Measurements from ENCODE around the gene FOXO3. TPM values are rescaled to one million over a fixed set of nuclear protein-coding genes. Genes with fewer than 3 reads are reported as not detected.

The FOXO3 gene
- polyA plus RNA-seq, 2 donors, result 9.6 to 15.3 TPM

DNA sequence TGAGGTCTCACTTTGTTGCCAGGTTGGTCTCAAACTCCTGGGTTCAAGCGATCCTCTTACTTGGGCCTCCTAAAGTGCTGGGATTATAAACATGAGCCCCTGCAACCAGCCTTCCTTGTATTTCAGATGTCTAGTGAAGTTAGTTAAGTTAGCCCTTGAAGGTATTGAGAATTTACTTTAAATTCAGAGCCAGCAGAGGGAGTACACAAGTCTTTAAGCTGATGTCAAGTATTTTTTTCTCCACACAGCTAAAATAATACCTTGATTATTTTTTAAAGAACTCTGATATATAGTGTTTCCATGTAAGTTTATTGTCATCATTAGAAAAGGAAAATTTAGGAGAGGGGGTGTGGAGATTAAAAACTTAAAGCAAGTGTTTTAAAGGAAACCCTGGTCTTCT, 9.8 kb downstream of the FOXO3 start:
- 96 to 97% methylated on average over 1 of the region's 1 CpG for WGBS, 2 donors
- H3K4me1 ChIP-seq (ENCODE audit: control insufficient read depth in 2 of 2, insufficient read depth in 2 of 2, low read length in 1 of 2), result peaks cover 0 to 6% of the 10 kb centered on the region in 2 donors
- no peak overlapping the region for H3K27ac ChIP-seq (ENCODE audit: low read depth in 2 of 2, low read length in 1 of 2)
- H3K4me3 ChIP-seq (ENCODE audit: low read depth in 1 of 2, low read length in 2 of 2), result no peak overlapping the region
- peaks cover 0 to 11% of the 10 kb centered on the region in 2 donors for H3K36me3 ChIP-seq (ENCODE audit: control insufficient read depth in 2 of 2, insufficient read depth in 2 of 2, low read length in 1 of 2)
- no peaks in the 10 kb centered on the region for H3K27me3 ChIP-seq (ENCODE audit: control insufficient read depth in 1 of 2, insufficient read depth in 2 of 2, low read length in 2 of 2)
- no peaks in the 10 kb centered on the region for H3K9me3 ChIP-seq (ENCODE audit: control insufficient read depth in 2 of 2, insufficient read depth in 1 of 2, low read depth in 1 of 2, low read length in 1 of 2)

DNA sequence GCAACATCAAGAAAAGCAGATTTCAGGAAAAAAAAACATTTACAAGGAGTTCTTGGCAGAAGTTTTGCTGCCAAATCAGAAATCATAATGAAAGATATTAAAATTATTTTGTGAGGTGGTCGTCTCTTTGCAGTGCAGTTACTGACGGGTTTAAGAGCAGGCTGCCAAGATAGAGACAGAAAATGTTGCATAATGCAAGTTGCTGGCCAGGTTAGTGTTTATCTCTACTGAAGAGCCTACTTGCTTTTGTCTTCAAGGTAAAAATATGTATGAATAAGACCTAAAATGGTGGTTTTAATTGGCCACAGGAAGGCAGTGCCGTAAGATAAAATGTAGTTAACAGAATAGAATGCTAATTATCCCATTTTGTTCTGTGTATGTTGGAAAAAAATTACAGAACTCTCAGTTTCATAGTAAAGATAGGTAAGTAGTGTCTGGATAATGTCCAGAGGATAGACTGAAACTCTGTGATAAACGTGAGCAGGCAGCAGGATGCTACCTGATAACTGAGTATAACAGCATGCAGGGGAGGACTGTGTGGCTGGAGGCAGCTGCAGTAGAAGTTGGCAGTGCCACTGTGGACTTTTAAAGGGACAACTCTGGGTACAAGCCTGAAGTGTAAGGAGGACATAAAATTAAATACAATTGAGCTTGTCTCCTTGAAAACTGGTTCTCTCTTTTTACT, 13.9 kb downstream of the FOXO3 start:
- 40 to 42% methylated on average over 4 of the region's 4 CpGs for WGBS, 2 donors
- H3K4me1 ChIP-seq (ENCODE audit: control insufficient read depth in 2 of 2, insufficient read depth in 2 of 2, low read length in 1 of 2), result peaks cover 4 to 8% of the 10 kb centered on the region in 2 donors
- H3K27me3 ChIP-seq (ENCODE audit: control insufficient read depth in 1 of 2, insufficient read depth in 2 of 2, low read length in 2 of 2), result no peaks in the 10 kb centered on the region
- H3K27ac ChIP-seq (ENCODE audit: low read depth in 2 of 2, low read length in 1 of 2), result no peak overlapping the region
- no peak overlapping the region for H3K4me3 ChIP-seq (ENCODE audit: low read depth in 1 of 2, low read length in 2 of 2)
- peaks cover 0 to 7% of the 10 kb centered on the region in 2 donors for H3K36me3 ChIP-seq (ENCODE audit: control insufficient read depth in 2 of 2, insufficient read depth in 2 of 2, low read length in 1 of 2)
- H3K9me3 ChIP-seq (ENCODE audit: control insufficient read depth in 2 of 2, insufficient read depth in 1 of 2, low read depth in 1 of 2, low read length in 1 of 2), result no peaks in the 10 kb centered on the region

DNA sequence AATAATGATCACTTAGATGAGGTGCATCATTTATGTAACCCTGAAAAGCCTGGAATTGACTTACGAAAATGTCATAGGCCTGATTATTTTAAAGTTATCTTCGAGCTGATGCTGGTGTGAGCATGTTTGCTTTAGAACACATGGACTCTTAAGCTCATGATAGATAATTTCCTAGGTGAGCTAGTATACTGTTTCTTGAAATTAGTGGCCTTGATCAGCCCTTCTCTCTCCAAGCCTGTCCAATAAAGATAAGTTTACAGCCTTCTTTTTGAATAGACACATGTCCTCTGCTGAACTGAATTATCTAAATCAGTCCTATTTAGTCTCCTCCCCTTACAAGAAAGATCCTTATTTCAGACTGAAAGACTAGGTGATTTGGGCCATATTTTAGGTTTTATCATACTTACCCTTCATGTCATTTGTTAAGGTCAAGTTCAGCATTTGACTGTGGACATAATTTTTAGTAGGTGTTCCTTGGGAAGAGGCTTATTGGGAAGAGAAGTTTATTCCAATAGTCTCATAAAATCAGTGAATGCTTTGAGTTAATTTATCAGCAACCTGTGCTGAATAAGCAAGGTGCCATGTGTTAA, 15.3 kb downstream of the FOXO3 start:
- no peak overlapping the region for H3K27ac ChIP-seq (ENCODE audit: low read depth in 2 of 2, low read length in 1 of 2)
- peaks cover 0 to 4% of the 10 kb centered on the region in 2 donors for H3K36me3 ChIP-seq (ENCODE audit: control insufficient read depth in 2 of 2, insufficient read depth in 2 of 2, low read length in 1 of 2)
- H3K9me3 ChIP-seq (ENCODE audit: control insufficient read depth in 2 of 2, insufficient read depth in 1 of 2, low read depth in 1 of 2, low read length in 1 of 2), result no peaks in the 10 kb centered on the region
- H3K4me1 ChIP-seq (ENCODE audit: control insufficient read depth in 2 of 2, insufficient read depth in 2 of 2, low read length in 1 of 2), result peaks cover 4 to 12% of the 10 kb centered on the region in 2 donors
- no peaks in the 10 kb centered on the region for H3K27me3 ChIP-seq (ENCODE audit: control insufficient read depth in 1 of 2, insufficient read depth in 2 of 2, low read length in 2 of 2)
- 73 to 95% methylated on average over 2 of the region's 2 CpGs for WGBS, 2 donors
- H3K4me3 ChIP-seq (ENCODE audit: low read depth in 1 of 2, low read length in 2 of 2), result no peak overlapping the region

- no peak overlapping the region for H3K27ac ChIP-seq (ENCODE audit: low read depth in 2 of 2, low read length in 1 of 2)
- no peak overlapping the region for H3K4me3 ChIP-seq (ENCODE audit: low read depth in 1 of 2, low read length in 2 of 2)
- no peaks in the 10 kb centered on the region for H3K27me3 ChIP-seq (ENCODE audit: control insufficient read depth in 1 of 2, insufficient read depth in 2 of 2, low read length in 2 of 2)
- no peaks in the 10 kb centered on the region for H3K9me3 ChIP-seq (ENCODE audit: control insufficient read depth in 2 of 2, insufficient read depth in 1 of 2, low read depth in 1 of 2, low read length in 1 of 2)
- peaks cover 0 to 4% of the 10 kb centered on the region in 2 donors for H3K36me3 ChIP-seq (ENCODE audit: control insufficient read depth in 2 of 2, insufficient read depth in 2 of 2, low read length in 1 of 2)
- H3K4me1 ChIP-seq (ENCODE audit: control insufficient read depth in 2 of 2, insufficient read depth in 2 of 2, low read length in 1 of 2), result peaks cover 4 to 12% of the 10 kb centered on the region in 2 donors
- WGBS, 2 donors, result 24 to 28% methylated on average over 1 of the region's 1 CpG
Observed at GRCh38 chr6:108576709-108577108, 16.0 kb downstream of the FOXO3 start.

DNA sequence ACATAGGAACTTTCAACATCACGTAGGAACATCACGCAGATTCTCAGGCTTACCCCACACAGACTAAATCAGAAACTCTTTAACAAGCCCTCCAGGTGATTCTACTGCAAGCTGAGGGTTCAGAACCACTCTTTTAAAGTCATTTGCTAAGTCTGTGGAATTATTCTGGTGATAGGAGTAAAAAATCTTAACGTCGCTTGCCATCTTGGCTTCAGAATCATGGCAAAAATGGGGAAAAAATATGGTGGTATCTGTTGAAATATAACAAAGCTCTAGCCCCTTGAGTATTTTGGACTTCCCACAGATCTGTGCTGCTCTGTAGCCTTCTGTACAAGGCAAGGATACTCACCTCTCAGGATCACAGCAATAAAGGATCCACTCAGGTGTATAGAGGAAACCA, 17.4 kb downstream of the FOXO3 start:
- H3K9me3 ChIP-seq (ENCODE audit: control insufficient read depth in 2 of 2, insufficient read depth in 1 of 2, low read depth in 1 of 2, low read length in 1 of 2), result no peaks in the 10 kb centered on the region
- no peak overlapping the region for H3K4me3 ChIP-seq (ENCODE audit: low read depth in 1 of 2, low read length in 2 of 2)
- no peak overlapping the region for H3K27ac ChIP-seq (ENCODE audit: low read depth in 2 of 2, low read length in 1 of 2)
- no peaks in the 10 kb centered on the region for H3K27me3 ChIP-seq (ENCODE audit: control insufficient read depth in 1 of 2, insufficient read depth in 2 of 2, low read length in 2 of 2)
- 97 to 99% methylated on average over 4 of the region's 4 CpGs for WGBS, 2 donors
- H3K36me3 ChIP-seq (ENCODE audit: control insufficient read depth in 2 of 2, insufficient read depth in 2 of 2, low read length in 1 of 2), result peaks cover 0 to 4% of the 10 kb centered on the region in 2 donors
- peaks cover 4 to 16% of the 10 kb centered on the region in 2 donors for H3K4me1 ChIP-seq (ENCODE audit: control insufficient read depth in 2 of 2, insufficient read depth in 2 of 2, low read length in 1 of 2)

- no peaks in the 10 kb centered on the region for H3K27me3 ChIP-seq (ENCODE audit: control insufficient read depth in 1 of 2, insufficient read depth in 2 of 2, low read length in 2 of 2)
- H3K9me3 ChIP-seq (ENCODE audit: control insufficient read depth in 2 of 2, insufficient read depth in 1 of 2, low read depth in 1 of 2, low read length in 1 of 2), result no peaks in the 10 kb centered on the region
- peak overlapping the region; percentile 37 to 42 for H3K27ac ChIP-seq (ENCODE audit: low read depth in 2 of 2, low read length in 1 of 2)
- H3K4me1 ChIP-seq (ENCODE audit: control insufficient read depth in 2 of 2, insufficient read depth in 2 of 2, low read length in 1 of 2), result peaks cover 4 to 17% of the 10 kb centered on the region in 2 donors
- H3K4me3 ChIP-seq (ENCODE audit: low read depth in 1 of 2, low read length in 2 of 2), result no peak overlapping the region
- WGBS, 2 donors, result 63 to 67% methylated on average over 9 of the region's 9 CpGs
- peaks cover 0 to 4% of the 10 kb centered on the region in 2 donors for H3K36me3 ChIP-seq (ENCODE audit: control insufficient read depth in 2 of 2, insufficient read depth in 2 of 2, low read length in 1 of 2)
Observed at GRCh38 chr6:108578595-108579327, 18.0 kb downstream of the FOXO3 start.

DNA sequence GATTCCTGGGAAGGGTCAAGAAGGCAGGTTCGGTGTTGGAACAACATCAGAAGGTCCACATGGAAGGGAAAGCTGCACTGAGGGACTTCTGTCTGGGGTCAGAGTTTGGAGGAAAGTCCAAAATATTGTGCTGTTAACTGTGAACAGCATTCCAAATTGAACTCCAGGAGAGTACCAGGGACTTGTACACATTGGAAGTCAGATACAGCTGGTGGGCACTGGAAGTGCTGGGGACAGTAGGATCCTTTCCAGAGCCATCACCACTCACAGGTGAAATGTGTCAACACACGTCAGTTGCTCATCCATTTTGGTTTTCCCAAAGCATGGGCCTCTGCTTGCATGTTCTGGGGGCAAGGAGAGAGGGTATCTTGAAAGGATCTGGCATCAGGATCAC, 18.6 kb downstream of the FOXO3 start:
- H3K9me3 ChIP-seq (ENCODE audit: control insufficient read depth in 2 of 2, insufficient read depth in 1 of 2, low read depth in 1 of 2, low read length in 1 of 2), result no peaks in the 10 kb centered on the region
- WGBS, 2 donors, result 92 to 97% methylated on average over 2 of the region's 2 CpGs
- peak overlapping the region in 1 of 2 donors; percentile 42 for H3K27ac ChIP-seq (ENCODE audit: low read depth in 2 of 2, low read length in 1 of 2)
- H3K4me3 ChIP-seq (ENCODE audit: low read depth in 1 of 2, low read length in 2 of 2), result no peak overlapping the region
- H3K27me3 ChIP-seq (ENCODE audit: control insufficient read depth in 1 of 2, insufficient read depth in 2 of 2, low read length in 2 of 2), result no peaks in the 10 kb centered on the region
- peaks cover 0 to 4% of the 10 kb centered on the region in 2 donors for H3K36me3 ChIP-seq (ENCODE audit: control insufficient read depth in 2 of 2, insufficient read depth in 2 of 2, low read length in 1 of 2)
- peaks cover 8 to 19% of the 10 kb centered on the region in 2 donors for H3K4me1 ChIP-seq (ENCODE audit: control insufficient read depth in 2 of 2, insufficient read depth in 2 of 2, low read length in 1 of 2)

DNA sequence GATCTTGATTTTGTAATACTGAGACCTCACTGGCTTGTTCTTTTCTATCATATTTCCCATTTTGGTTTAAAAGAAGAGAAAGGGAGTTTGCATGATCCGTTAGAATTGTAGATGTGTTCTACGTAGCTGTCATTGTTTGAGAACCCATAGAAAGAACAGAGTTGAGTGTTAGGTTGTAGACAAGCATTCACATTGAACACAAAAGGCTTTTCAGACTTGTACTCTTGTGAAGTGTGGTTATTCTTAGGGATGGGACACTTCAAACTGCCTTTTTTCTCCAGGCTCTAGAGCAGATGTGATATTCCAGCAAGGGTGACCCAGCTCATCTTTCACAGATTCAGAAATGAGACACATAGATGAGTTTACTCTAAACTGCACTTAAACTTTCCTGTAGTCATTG, 19.9 kb downstream of the FOXO3 start:
- no peak overlapping the region for H3K4me3 ChIP-seq (ENCODE audit: low read depth in 1 of 2, low read length in 2 of 2)
- peaks cover 0 to 4% of the 10 kb centered on the region in 2 donors for H3K36me3 ChIP-seq (ENCODE audit: control insufficient read depth in 2 of 2, insufficient read depth in 2 of 2, low read length in 1 of 2)
- no peaks in the 10 kb centered on the region for H3K9me3 ChIP-seq (ENCODE audit: control insufficient read depth in 2 of 2, insufficient read depth in 1 of 2, low read depth in 1 of 2, low read length in 1 of 2)
- WGBS, 2 donors, result 89 to 92% methylated on average over 2 of the region's 2 CpGs
- peak overlapping the region; percentile 66 to 75 for H3K27ac ChIP-seq (ENCODE audit: low read depth in 2 of 2, low read length in 1 of 2)
- H3K27me3 ChIP-seq (ENCODE audit: control insufficient read depth in 1 of 2, insufficient read depth in 2 of 2, low read length in 2 of 2), result no peaks in the 10 kb centered on the region
- H3K4me1 ChIP-seq (ENCODE audit: control insufficient read depth in 2 of 2, insufficient read depth in 2 of 2, low read length in 1 of 2), result peaks cover 8 to 22% of the 10 kb centered on the region in 2 donors

- peak overlapping the region; percentile 66 to 75 for H3K27ac ChIP-seq (ENCODE audit: low read depth in 2 of 2, low read length in 1 of 2)
- H3K4me1 ChIP-seq (ENCODE audit: control insufficient read depth in 2 of 2, insufficient read depth in 2 of 2, low read length in 1 of 2), result peaks cover 10 to 24% of the 10 kb centered on the region in 2 donors
- no peaks in the 10 kb centered on the region for H3K27me3 ChIP-seq (ENCODE audit: control insufficient read depth in 1 of 2, insufficient read depth in 2 of 2, low read length in 2 of 2)
- peak overlapping the region in 1 of 2 donors; percentile 26 for H3K4me3 ChIP-seq (ENCODE audit: low read depth in 1 of 2, low read length in 2 of 2)
- no peaks in the 10 kb centered on the region for H3K9me3 ChIP-seq (ENCODE audit: control insufficient read depth in 2 of 2, insufficient read depth in 1 of 2, low read depth in 1 of 2, low read length in 1 of 2)
- H3K36me3 ChIP-seq (ENCODE audit: control insufficient read depth in 2 of 2, insufficient read depth in 2 of 2, low read length in 1 of 2), result peaks cover 0 to 4% of the 10 kb centered on the region in 2 donors
- 11 to 14% methylated on average over 3 of the region's 3 CpGs for WGBS, 2 donors
Observed at GRCh38 chr6:108581237-108581931, 20.7 kb downstream of the FOXO3 start.
